Mesenchymal stem cell (in vitro differentiated cells and primary cell): Measurements from ENCODE around the gene CACNA2D3.

Experiments used
- DNase-seq: peaks from one replicate; pipeline ENCODE4 v3.0.0-alpha.2; 2013
- H2AFZ ChIP-seq: one replicate; pipeline ENCODE4 v1.6.1; 2013; ENCODE audit warnings: low read depth, mild to moderate bottlenecking, control low read depth, inconsistent platforms, low read length, moderate library complexity
- H2AK5ac ChIP-seq: 2 replicates; pipeline ENCODE4 v1.6.1; 2013; ENCODE audit warnings: low read length, moderate library complexity, mild to moderate bottlenecking, inconsistent platforms; ENCODE audit not compliant: severe bottlenecking
- H2BK120ac ChIP-seq: one replicate; pipeline ENCODE4 v1.6.1; 2013; ENCODE audit warnings: low read depth, mild to moderate bottlenecking, inconsistent platforms, low read length, moderate library complexity
- H2BK12ac ChIP-seq, 2 experiments: one replicate each; pipeline ENCODE4 v1.6.1; 2013; ENCODE audit warnings: inconsistent platforms in 2 of 2, low read length in 2 of 2, mild to moderate bottlenecking in 2 of 2, moderate library complexity in 2 of 2, control low read depth in 1 of 2
- H2BK15ac ChIP-seq: one replicate; pipeline ENCODE4 v1.6.1; 2013; ENCODE audit warnings: mild to moderate bottlenecking, low read depth, inconsistent platforms; ENCODE audit not compliant: poor library complexity, severe bottlenecking
- H2BK5ac ChIP-seq: 2 replicates; pipeline ENCODE4 v1.6.1; 2013; ENCODE audit warnings: low read depth, mild to moderate bottlenecking, low read length, control low read depth, inconsistent platforms; ENCODE audit not compliant: poor library complexity, severe bottlenecking
- H3K14ac ChIP-seq, 2 experiments: one replicate each; pipeline ENCODE4 v1.6.1; 2013; ENCODE audit warnings: inconsistent platforms in 2 of 2, low read length in 2 of 2, control low read depth in 1 of 2, mild to moderate bottlenecking in 1 of 2, moderate library complexity in 1 of 2
- H3K18ac ChIP-seq, 2 experiments: one replicate each; pipeline ENCODE4 v1.6.1; 2013; ENCODE audit warnings: inconsistent platforms in 2 of 2, low read length in 2 of 2, control low read depth in 1 of 2, low read depth in 1 of 2, mild to moderate bottlenecking in 1 of 2
- H3K23ac ChIP-seq, 2 experiments: one replicate each; pipeline ENCODE4 v1.6.1; 2013; ENCODE audit warnings: inconsistent platforms in 2 of 2, low read length in 2 of 2, mild to moderate bottlenecking in 2 of 2, moderate library complexity in 2 of 2, control low read depth in 1 of 2
- H3K27ac ChIP-seq: 2 replicates; pipeline ENCODE4 v1.5.1; 2013; ENCODE audit warnings: mild to moderate bottlenecking, moderate library complexity, low read length, control low read depth, inconsistent platforms; ENCODE audit not compliant: poor library complexity, severe bottlenecking
- H3K27me3 ChIP-seq, 2 experiments: 2 replicates each; pipeline versions ENCODE4 v1.6.1 to v1.7.0; 2013; ENCODE audit warnings: low read length in 2 of 2, mild to moderate bottlenecking in 2 of 2, moderate library complexity in 2 of 2, control low read depth in 1 of 2, inconsistent platforms in 1 of 2; ENCODE audit not compliant: control insufficient read depth in 1 of 2, insufficient read depth in 1 of 2
- H3K36me3 ChIP-seq, 2 experiments: 2 replicates each; pipeline versions ENCODE4 v1.6.1 to v1.7.0; 2013; ENCODE audit warnings: low read length in 2 of 2, control low read depth in 1 of 2, inconsistent platforms in 1 of 2, low read depth in 1 of 2, mild to moderate bottlenecking in 1 of 2; ENCODE audit not compliant: insufficient read depth in 2 of 2, control insufficient read depth in 1 of 2
- H3K4ac ChIP-seq, 2 experiments: one replicate each; pipeline ENCODE4 v1.6.1; 2013; ENCODE audit warnings: inconsistent platforms in 2 of 2, low read length in 2 of 2, mild to moderate bottlenecking in 2 of 2, moderate library complexity in 2 of 2, control low read depth in 1 of 2, low read depth in 1 of 2
- H3K4me1 ChIP-seq: 2 replicates; pipeline ENCODE4 v1.6.1; 2013; ENCODE audit warnings: low read depth, low read length, control low read depth; ENCODE audit not compliant: control insufficient read depth, insufficient read depth
- H3K4me2 ChIP-seq: 2 replicates; pipeline ENCODE4 v1.6.1; 2013; ENCODE audit warnings: low read length, mild to moderate bottlenecking, inconsistent platforms; ENCODE audit not compliant: poor library complexity, severe bottlenecking
- H3K4me3 ChIP-seq, 2 experiments: 2 replicates each; pipeline versions ENCODE4 v1.5.1 to v1.7.0; 2013; ENCODE audit warnings: low read length in 2 of 2, mild to moderate bottlenecking in 2 of 2, control low read depth in 1 of 2, low read depth in 1 of 2; ENCODE audit not compliant: insufficient read depth in 1 of 2
- H3K79me1 ChIP-seq: replicated peaks from 2 replicates; pipeline ENCODE4 v1.6.1; 2013; ENCODE audit warnings: mild to moderate bottlenecking, control low read depth, low read length, inconsistent platforms; ENCODE audit not compliant: poor library complexity, severe bottlenecking
- H3K9ac ChIP-seq: 2 replicates; pipeline ENCODE4 v1.7.0; 2013; ENCODE audit warnings: mild to moderate bottlenecking, low read length, moderate library complexity
- H3K9me3 ChIP-seq: 2 replicates; pipeline ENCODE4 v1.7.0; 2013; ENCODE audit warnings: mild to moderate bottlenecking, low read length; ENCODE audit not compliant: control insufficient read depth
- H4K8ac ChIP-seq: one replicate; pipeline ENCODE4 v1.6.1; 2013; ENCODE audit warnings: inconsistent platforms, mild to moderate bottlenecking, low read length, moderate library complexity
- H4K91ac ChIP-seq: one replicate; pipeline ENCODE4 v1.6.1; 2013; ENCODE audit warnings: mild to moderate bottlenecking, low read length, inconsistent platforms
- WGBS: methylation state at CpG from one replicate; pipeline ENCODE4 v1.1.7; 2013; ENCODE audit warnings: mixed read lengths; 5-methylcytosine and 5-hydroxymethylcytosine counted together

CACNA2D3 gene

DNA sequence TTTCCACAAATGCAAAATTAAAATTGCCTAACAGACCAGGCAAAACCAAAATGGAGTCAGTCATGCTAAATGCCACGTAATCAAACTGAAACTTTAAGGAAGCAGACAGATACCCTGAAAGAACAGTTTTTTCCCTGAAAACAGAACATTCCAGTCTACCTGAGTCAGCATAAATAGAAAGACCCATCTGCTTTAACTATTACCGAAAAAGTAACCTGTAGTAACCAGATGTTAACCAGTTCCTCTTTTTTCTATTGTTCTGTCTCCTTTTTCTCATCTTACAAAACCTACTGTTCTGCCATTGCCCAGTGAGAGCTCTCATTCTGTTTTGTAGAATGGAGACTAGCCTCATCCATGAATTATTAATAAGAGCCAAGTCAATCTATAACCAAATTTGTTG lies 286.0 kb downstream of the CACNA2D3 start:
- H2BK120ac ChIP-seq: no peak overlapping the region

DNA sequence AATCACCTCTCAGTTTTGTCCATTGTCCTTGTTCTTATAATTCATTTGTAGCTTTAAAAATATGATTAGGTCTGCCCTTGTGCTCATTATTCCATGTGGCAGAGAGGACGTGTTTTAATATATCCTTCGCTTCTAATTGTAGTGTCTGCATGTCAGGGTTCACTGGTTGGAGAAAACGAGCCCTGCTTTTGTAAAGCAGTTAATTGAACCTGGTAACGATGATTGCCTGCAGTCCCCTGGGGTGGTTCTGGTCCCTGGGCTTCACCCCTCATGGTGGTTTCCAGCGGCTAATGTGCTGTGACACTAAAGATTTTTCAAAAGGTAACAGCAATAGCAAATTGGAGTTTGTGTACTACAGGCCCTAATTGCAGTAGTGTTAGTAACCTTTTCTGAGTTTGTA lies 299.6 kb downstream of the CACNA2D3 start:
- WGBS: 66% methylated on average over 5 of the region's 5 CpGs
- H2BK120ac ChIP-seq: no peak overlapping the region
- no peaks in the 10 kb centered on the region for H3K36me3 ChIP-seq
- no peak overlapping the region for H2AFZ ChIP-seq
- H4K8ac ChIP-seq: no peak overlapping the region
- H2BK15ac ChIP-seq: peak overlapping the region; percentile 48
- no peaks in the 10 kb centered on the region for H3K79me1 ChIP-seq
- no peak overlapping the region for H3K14ac ChIP-seq
- no peak overlapping the region for H3K18ac ChIP-seq
- no peak overlapping the region for H3K4me3 ChIP-seq
- no peaks in the 10 kb centered on the region for H3K4me1 ChIP-seq
- no peaks in the 10 kb centered on the region for H3K9me3 ChIP-seq
- no peak for DNase-seq
- no peak overlapping the region for H2AK5ac ChIP-seq
- H3K4ac ChIP-seq: no peak overlapping the region
- H3K4me2 ChIP-seq: no peak overlapping the region
- no peaks in the 10 kb centered on the region for H3K27me3 ChIP-seq
- no peak overlapping the region for H2BK12ac ChIP-seq
- no peak overlapping the region for H2BK5ac ChIP-seq
- H3K9ac ChIP-seq: no peak overlapping the region
- no peak overlapping the region for H3K27ac ChIP-seq
- no peak overlapping the region for H3K23ac ChIP-seq
- H4K91ac ChIP-seq: no peak overlapping the region

More for the DNA sequence above, 286.0 kb downstream of the CACNA2D3 start:
- H3K27me3 ChIP-seq: no peaks in the 10 kb centered on the region
- no peak overlapping the region for H2BK15ac ChIP-seq
- no peak overlapping the region for H3K4ac ChIP-seq
- H4K8ac ChIP-seq: no peak overlapping the region
- H3K36me3 ChIP-seq: no peaks in the 10 kb centered on the region
- H3K4me2 ChIP-seq: no peak overlapping the region
- no peak overlapping the region for H3K23ac ChIP-seq
- no peak overlapping the region for H3K9ac ChIP-seq
- no peak overlapping the region for H3K14ac ChIP-seq
- H2BK5ac ChIP-seq: no peak overlapping the region
- no peak overlapping the region for H4K91ac ChIP-seq
- H3K18ac ChIP-seq: no peak overlapping the region
- H3K27ac ChIP-seq: no peak overlapping the region
- no peaks in the 10 kb centered on the region for H3K79me1 ChIP-seq
- H2AK5ac ChIP-seq: no peak overlapping the region
- no peak for DNase-seq
- H2AFZ ChIP-seq: no peak overlapping the region
- H3K9me3 ChIP-seq: no peaks in the 10 kb centered on the region
- 65% methylated on average over 2 of the region's 2 CpGs for WGBS
- H3K4me3 ChIP-seq: no peak overlapping the region
- no peak overlapping the region for H2BK12ac ChIP-seq
- no peaks in the 10 kb centered on the region for H3K4me1 ChIP-seq

DNA sequence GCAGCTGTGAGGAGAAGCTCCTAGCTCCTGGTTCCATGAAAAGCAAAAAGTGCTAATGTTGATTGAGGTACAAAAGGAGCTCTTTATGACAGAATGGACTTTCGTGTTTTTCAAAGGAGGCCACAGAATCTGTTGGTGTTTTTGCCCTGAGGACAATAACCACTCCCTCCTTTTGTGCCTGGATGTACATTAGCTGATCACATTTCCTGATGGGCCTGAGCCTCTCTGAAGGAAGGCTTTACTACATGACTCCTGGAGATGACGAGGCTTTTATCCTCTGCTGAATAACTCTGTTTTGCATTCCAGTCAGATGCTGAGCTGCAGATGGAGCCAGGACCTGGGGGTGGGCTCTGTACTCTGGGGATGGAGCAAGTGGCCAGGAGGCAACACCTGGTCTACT lies 301.9 kb downstream of the CACNA2D3 start:
- Histone ChIP-seq H2AFZ (no peak overlapping the region), H3K36me3 (no peaks in the 10 kb centered on the region)
- WGBS: 36% methylated on average over 2 of the region's 2 CpGs

DNA sequence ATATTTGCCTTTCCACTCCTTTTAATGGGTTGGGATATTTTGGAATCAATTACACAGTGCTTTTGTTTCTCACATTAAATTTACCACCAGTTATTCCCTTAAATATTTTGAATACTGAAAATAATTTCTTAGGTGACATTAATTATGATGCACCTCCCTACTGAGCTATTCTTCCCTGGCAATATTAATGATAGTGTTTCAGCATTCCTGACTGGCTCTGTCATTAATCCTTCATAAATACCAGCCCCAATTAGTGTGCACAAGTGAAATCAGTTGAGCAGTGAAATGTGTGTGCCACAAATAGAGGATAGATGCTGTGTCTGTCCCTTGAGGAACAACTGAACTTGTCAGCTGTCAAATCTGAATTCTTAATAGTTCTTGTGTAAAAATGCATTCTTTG lies 304.0 kb downstream of the CACNA2D3 start:
- Histone ChIP-seq H2BK12ac (no peak overlapping the region), H4K91ac (no peak overlapping the region), H2BK15ac (no peak overlapping the region), H3K9me3 (no peaks in the 10 kb centered on the region), H3K18ac (no peak overlapping the region), H3K79me1 (no peaks in the 10 kb centered on the region), H2AFZ (no peak overlapping the region), H2AK5ac (no peak overlapping the region), H2BK5ac (no peak overlapping the region), H3K36me3 (no peaks in the 10 kb centered on the region), H3K4me3 (no peak overlapping the region), H3K27ac (no peak overlapping the region), H2BK120ac (no peak overlapping the region), H3K14ac (no peak overlapping the region), H3K9ac (no peak overlapping the region), H3K23ac (no peak overlapping the region), H3K4ac (no peak overlapping the region), H3K4me2 (no peak overlapping the region), H4K8ac (no peak overlapping the region), H3K27me3 (no peaks in the 10 kb centered on the region), H3K4me1 (no peaks in the 10 kb centered on the region)
- DNase-seq: no peak

More for the DNA sequence above, 301.9 kb downstream of the CACNA2D3 start:
- no peak overlapping the region for H2BK12ac ChIP-seq
- H3K23ac ChIP-seq: no peak overlapping the region
- H3K4me2 ChIP-seq: no peak overlapping the region
- no peaks in the 10 kb centered on the region for H3K4me1 ChIP-seq
- H2BK15ac ChIP-seq: no peak overlapping the region
- no peaks in the 10 kb centered on the region for H3K27me3 ChIP-seq
- H3K27ac ChIP-seq: no peak overlapping the region
- H3K79me1 ChIP-seq: no peaks in the 10 kb centered on the region
- H3K9me3 ChIP-seq: no peaks in the 10 kb centered on the region
- no peak overlapping the region for H3K4ac ChIP-seq
- no peak overlapping the region for H3K9ac ChIP-seq
- no peak overlapping the region for H4K8ac ChIP-seq
- no peak overlapping the region for H4K91ac ChIP-seq
- H2AK5ac ChIP-seq: no peak overlapping the region
- H3K14ac ChIP-seq: no peak overlapping the region
- H3K18ac ChIP-seq: no peak overlapping the region
- no peak overlapping the region for H3K4me3 ChIP-seq
- H2BK5ac ChIP-seq: no peak overlapping the region
- H2BK120ac ChIP-seq: no peak overlapping the region
- DNase-seq: no peak
